ENCODE measurements around the gene DMXL2.

- TF ChIP-seq, protein P1, sequence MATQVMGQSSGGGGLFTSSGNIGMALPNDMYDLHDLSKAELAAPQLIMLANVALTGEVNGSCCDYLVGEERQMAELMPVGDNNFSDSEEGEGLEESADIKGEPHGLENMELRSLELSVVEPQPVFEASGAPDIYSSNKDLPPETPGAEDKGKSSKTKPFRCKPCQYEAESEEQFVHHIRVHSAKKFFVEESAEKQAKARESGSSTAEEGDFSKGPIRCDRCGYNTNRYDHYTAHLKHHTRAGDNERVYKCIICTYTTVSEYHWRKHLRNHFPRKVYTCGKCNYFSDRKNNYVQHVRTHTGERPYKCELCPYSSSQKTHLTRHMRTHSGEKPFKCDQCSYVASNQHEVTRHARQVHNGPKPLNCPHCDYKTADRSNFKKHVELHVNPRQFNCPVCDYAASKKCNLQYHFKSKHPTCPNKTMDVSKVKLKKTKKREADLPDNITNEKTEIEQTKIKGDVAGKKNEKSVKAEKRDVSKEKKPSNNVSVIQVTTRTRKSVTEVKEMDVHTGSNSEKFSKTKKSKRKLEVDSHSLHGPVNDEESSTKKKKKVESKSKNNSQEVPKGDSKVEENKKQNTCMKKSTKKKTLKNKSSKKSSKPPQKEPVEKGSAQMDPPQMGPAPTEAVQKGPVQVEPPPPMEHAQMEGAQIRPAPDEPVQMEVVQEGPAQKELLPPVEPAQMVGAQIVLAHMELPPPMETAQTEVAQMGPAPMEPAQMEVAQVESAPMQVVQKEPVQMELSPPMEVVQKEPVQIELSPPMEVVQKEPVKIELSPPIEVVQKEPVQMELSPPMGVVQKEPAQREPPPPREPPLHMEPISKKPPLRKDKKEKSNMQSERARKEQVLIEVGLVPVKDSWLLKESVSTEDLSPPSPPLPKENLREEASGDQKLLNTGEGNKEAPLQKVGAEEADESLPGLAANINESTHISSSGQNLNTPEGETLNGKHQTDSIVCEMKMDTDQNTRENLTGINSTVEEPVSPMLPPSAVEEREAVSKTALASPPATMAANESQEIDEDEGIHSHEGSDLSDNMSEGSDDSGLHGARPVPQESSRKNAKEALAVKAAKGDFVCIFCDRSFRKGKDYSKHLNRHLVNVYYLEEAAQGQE (tag by site-specific recombination; IDR thresholded peaks at IDR 0.05): no peak
- TF ChIP-seq ZFP37 (tag by site-specific recombination; IDR thresholded peaks at IDR 0.05) (no peak), ZNF324 (tag by site-specific recombination; IDR thresholded peaks at IDR 0.05) (no peak), ZNF585B (tag by site-specific recombination; IDR thresholded peaks at IDR 0.05) (no peak), ZNF16 (tag by site-specific recombination; IDR thresholded peaks at IDR 0.05; ENCODE audit: low read depth) (no peak), ZNF654 (tag by site-specific recombination; IDR thresholded peaks at IDR 0.05; ENCODE audit: low read depth) (no peak), CTCF (tag by site-specific recombination; IDR thresholded peaks at IDR 0.05) (no peak), ZNF664 (tag by site-specific recombination; IDR thresholded peaks at IDR 0.05) (no peak), HOXA7 (CRISPR knock-in tag; IDR thresholded peaks at IDR 0.05; ENCODE audit: borderline replicate concordance) (no peak), ZNF302 (tag by site-specific recombination; IDR thresholded peaks at IDR 0.05; ENCODE audit: low read depth) (no peak), ZBTB1 (tag by site-specific recombination; IDR thresholded peaks at IDR 0.05) (no peak), MYNN (tag by site-specific recombination; IDR thresholded peaks at IDR 0.05; ENCODE audit: borderline replicate concordance) (no peak)
- TF ChIP-seq, protein P2, sequence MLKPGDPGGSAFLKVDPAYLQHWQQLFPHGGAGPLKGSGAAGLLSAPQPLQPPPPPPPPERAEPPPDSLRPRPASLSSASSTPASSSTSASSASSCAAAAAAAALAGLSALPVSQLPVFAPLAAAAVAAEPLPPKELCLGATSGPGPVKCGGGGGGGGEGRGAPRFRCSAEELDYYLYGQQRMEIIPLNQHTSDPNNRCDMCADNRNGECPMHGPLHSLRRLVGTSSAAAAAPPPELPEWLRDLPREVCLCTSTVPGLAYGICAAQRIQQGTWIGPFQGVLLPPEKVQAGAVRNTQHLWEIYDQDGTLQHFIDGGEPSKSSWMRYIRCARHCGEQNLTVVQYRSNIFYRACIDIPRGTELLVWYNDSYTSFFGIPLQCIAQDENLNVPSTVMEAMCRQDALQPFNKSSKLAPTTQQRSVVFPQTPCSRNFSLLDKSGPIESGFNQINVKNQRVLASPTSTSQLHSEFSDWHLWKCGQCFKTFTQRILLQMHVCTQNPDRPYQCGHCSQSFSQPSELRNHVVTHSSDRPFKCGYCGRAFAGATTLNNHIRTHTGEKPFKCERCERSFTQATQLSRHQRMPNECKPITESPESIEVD (tag by site-specific recombination; IDR thresholded peaks at IDR 0.05): no peak
These were observed 174.5 kb downstream of the DMXL2 start for GRCh38 chr15:51447855-51448621.
